Measurements from ENCODE around the gene MLXIP.

MLXIP gene

GRCh38 chr12:122082621-122083356 is 4.2 kb downstream of the MLXIP start:
- Histone ChIP-seq H3K4me1 (ENCODE audit: control insufficient read depth, low read depth, low read length) (peaks cover 9% of the 10 kb centered on the region), H4K5ac (ENCODE audit: low read length) (no peak overlapping the region), H3K79me1 (ENCODE audit: low read length) (peaks cover 38% of the 10 kb centered on the region), H4K8ac (ENCODE audit: low read depth, low read length) (no peak overlapping the region), H2BK5ac (ENCODE audit: low read length) (no peak overlapping the region), H3K23ac (ENCODE audit: low read length) (no peak overlapping the region), H3K9ac (ENCODE audit: low read length) (no peak overlapping the region), H3K36me3 (ENCODE audit: control insufficient read depth, insufficient read depth, low read length) (peaks cover 5% of the 10 kb centered on the region), H3K18ac (ENCODE audit: low read length) (no peak overlapping the region), H2BK120ac (ENCODE audit: low read depth, low read length) (no peak overlapping the region), H3K4me2 (ENCODE audit: low read length) (no peak overlapping the region), H3K56ac (ENCODE audit: low read length) (no peak overlapping the region), H3K79me2 (ENCODE audit: control insufficient read depth, insufficient read depth, low read length) (peaks cover 53% of the 10 kb centered on the region), H2BK15ac (replicated peaks; ENCODE audit: low read depth) (no peak overlapping the region), H2AK5ac (ENCODE audit: low read length) (no peak overlapping the region), H3K27me3 (ENCODE audit: insufficient read depth, low read length, poor library complexity) (no peaks in the 10 kb centered on the region), H3K4me3 (ENCODE audit: low read length) (no peak overlapping the region), H3K27ac (ENCODE audit: low read depth, low read length) (no peak overlapping the region), H3K4ac (ENCODE audit: low read depth, low read length) (no peak overlapping the region)
- peak; percentile 69 for DNase-seq
- WGBS (ENCODE audit: extremely low coverage, insufficient coverage, low lambda C conversion rate): no CpG with 5 or more reads among the region's 6 CpGs

- Histone ChIP-seq H3K27me3 (ENCODE audit: insufficient read depth, low read length, poor library complexity) (no peaks in the 10 kb centered on the region), H3K56ac (ENCODE audit: low read length) (no peak overlapping the region), H3K79me2 (ENCODE audit: control insufficient read depth, insufficient read depth, low read length) (peaks cover 49% of the 10 kb centered on the region), H4K8ac (ENCODE audit: low read depth, low read length) (no peak overlapping the region), H2BK120ac (ENCODE audit: low read depth, low read length) (no peak overlapping the region), H2BK5ac (ENCODE audit: low read length) (no peak overlapping the region), H3K36me3 (ENCODE audit: control insufficient read depth, insufficient read depth, low read length) (peaks cover 5% of the 10 kb centered on the region), H3K4me3 (ENCODE audit: low read length) (no peak overlapping the region), H3K23ac (ENCODE audit: low read length) (no peak overlapping the region), H3K79me1 (ENCODE audit: low read length) (peaks cover 34% of the 10 kb centered on the region), H3K4me2 (ENCODE audit: low read length) (no peak overlapping the region), H2BK15ac (replicated peaks; ENCODE audit: low read depth) (no peak overlapping the region), H4K5ac (ENCODE audit: low read length) (no peak overlapping the region), H3K18ac (ENCODE audit: low read length) (no peak overlapping the region), H3K27ac (ENCODE audit: low read depth, low read length) (no peak overlapping the region), H3K4me1 (ENCODE audit: control insufficient read depth, low read depth, low read length) (peaks cover 9% of the 10 kb centered on the region), H3K4ac (ENCODE audit: low read depth, low read length) (no peak overlapping the region), H3K9ac (ENCODE audit: low read length) (no peak overlapping the region), H2AK5ac (ENCODE audit: low read length) (no peak overlapping the region)
- WGBS (ENCODE audit: extremely low coverage, insufficient coverage, low lambda C conversion rate): no CpG with 5 or more reads among the region's 13 CpGs
- DNase-seq: no peak
Observed at GRCh38 chr12:122084857-122085405, 6.4 kb downstream of the MLXIP start.

GRCh38 chr12:122085591-122085990 is 7.0 kb downstream of the MLXIP start:
- Histone ChIP-seq H2AK5ac (ENCODE audit: low read length) (no peak overlapping the region), H3K36me3 (ENCODE audit: control insufficient read depth, insufficient read depth, low read length) (peaks cover 5% of the 10 kb centered on the region), H3K56ac (ENCODE audit: low read length) (no peak overlapping the region), H3K27me3 (ENCODE audit: insufficient read depth, low read length, poor library complexity) (no peaks in the 10 kb centered on the region), H3K23ac (ENCODE audit: low read length) (no peak overlapping the region), H2BK5ac (ENCODE audit: low read length) (no peak overlapping the region), H3K27ac (ENCODE audit: low read depth, low read length) (no peak overlapping the region), H3K79me1 (ENCODE audit: low read length) (peaks cover 30% of the 10 kb centered on the region), H2BK120ac (ENCODE audit: low read depth, low read length) (no peak overlapping the region), H3K4me1 (ENCODE audit: control insufficient read depth, low read depth, low read length) (peaks cover 7% of the 10 kb centered on the region), H3K4ac (ENCODE audit: low read depth, low read length) (no peak overlapping the region), H3K79me2 (ENCODE audit: control insufficient read depth, insufficient read depth, low read length) (peaks cover 43% of the 10 kb centered on the region), H3K9ac (ENCODE audit: low read length) (no peak overlapping the region), H4K5ac (ENCODE audit: low read length) (no peak overlapping the region), H4K8ac (ENCODE audit: low read depth, low read length) (no peak overlapping the region), H3K18ac (ENCODE audit: low read length) (no peak overlapping the region), H2BK15ac (replicated peaks; ENCODE audit: low read depth) (no peak overlapping the region), H3K4me2 (ENCODE audit: low read length) (no peak overlapping the region), H3K4me3 (ENCODE audit: low read length) (no peak overlapping the region)
- DNase-seq: no peak
- no CpG with 5 or more reads among the region's 5 CpGs for WGBS (ENCODE audit: extremely low coverage, insufficient coverage, low lambda C conversion rate)

- H3K79me2 ChIP-seq (ENCODE audit: control insufficient read depth, insufficient read depth, low read length): peaks cover 41% of the 10 kb centered on the region
- H4K5ac ChIP-seq (ENCODE audit: low read length): no peak overlapping the region
- H3K27me3 ChIP-seq (ENCODE audit: insufficient read depth, low read length, poor library complexity): no peaks in the 10 kb centered on the region
- H3K4ac ChIP-seq (ENCODE audit: low read depth, low read length): no peak overlapping the region
- H3K9ac ChIP-seq (ENCODE audit: low read length): no peak overlapping the region
- no peak overlapping the region for H2BK120ac ChIP-seq (ENCODE audit: low read depth, low read length)
- H3K4me1 ChIP-seq (ENCODE audit: control insufficient read depth, low read depth, low read length): peaks cover 7% of the 10 kb centered on the region
- no peak overlapping the region for H3K4me2 ChIP-seq (ENCODE audit: low read length)
- peaks cover 31% of the 10 kb centered on the region for H3K79me1 ChIP-seq (ENCODE audit: low read length)
- H3K4me3 ChIP-seq (ENCODE audit: low read length): no peak overlapping the region
- H2BK5ac ChIP-seq (ENCODE audit: low read length): no peak overlapping the region
- H4K8ac ChIP-seq (ENCODE audit: low read depth, low read length): no peak overlapping the region
- H2BK15ac ChIP-seq (replicated peaks; ENCODE audit: low read depth): no peak overlapping the region
- H3K36me3 ChIP-seq (ENCODE audit: control insufficient read depth, insufficient read depth, low read length): peaks cover 5% of the 10 kb centered on the region
- H3K18ac ChIP-seq (ENCODE audit: low read length): no peak overlapping the region
- H3K23ac ChIP-seq (ENCODE audit: low read length): no peak overlapping the region
- no CpG with 5 or more reads among the region's 8 CpGs for WGBS (ENCODE audit: extremely low coverage, insufficient coverage, low lambda C conversion rate)
- H3K56ac ChIP-seq (ENCODE audit: low read length): no peak overlapping the region
- H3K27ac ChIP-seq (ENCODE audit: low read depth, low read length): no peak overlapping the region
- DNase-seq: no peak
- no peak overlapping the region for H2AK5ac ChIP-seq (ENCODE audit: low read length)
Observed at GRCh38 chr12:122086116-122086515, 7.6 kb downstream of the MLXIP start.

GRCh38 chr12:122086641-122087285 is 8.2 kb downstream of the MLXIP start:
- H3K79me1 ChIP-seq (ENCODE audit: low read length): peaks cover 28% of the 10 kb centered on the region
- H3K27me3 ChIP-seq (ENCODE audit: insufficient read depth, low read length, poor library complexity): no peaks in the 10 kb centered on the region
- H3K4me2 ChIP-seq (ENCODE audit: low read length): no peak overlapping the region
- H4K8ac ChIP-seq (ENCODE audit: low read depth, low read length): no peak overlapping the region
- H3K4me3 ChIP-seq (ENCODE audit: low read length): no peak overlapping the region
- no peak overlapping the region for H3K56ac ChIP-seq (ENCODE audit: low read length)
- DNase-seq: no peak
- no peak overlapping the region for H3K23ac ChIP-seq (ENCODE audit: low read length)
- peaks cover 5% of the 10 kb centered on the region for H3K36me3 ChIP-seq (ENCODE audit: control insufficient read depth, insufficient read depth, low read length)
- H2BK120ac ChIP-seq (ENCODE audit: low read depth, low read length): no peak overlapping the region
- H3K27ac ChIP-seq (ENCODE audit: low read depth, low read length): no peak overlapping the region
- no peak overlapping the region for H3K4ac ChIP-seq (ENCODE audit: low read depth, low read length)
- H3K79me2 ChIP-seq (ENCODE audit: control insufficient read depth, insufficient read depth, low read length): peaks cover 37% of the 10 kb centered on the region
- no peak overlapping the region for H2BK5ac ChIP-seq (ENCODE audit: low read length)
- no peak overlapping the region for H3K18ac ChIP-seq (ENCODE audit: low read length)
- no peak overlapping the region for H2BK15ac ChIP-seq (replicated peaks; ENCODE audit: low read depth)
- no peak overlapping the region for H4K5ac ChIP-seq (ENCODE audit: low read length)
- WGBS (ENCODE audit: extremely low coverage, insufficient coverage, low lambda C conversion rate): no CpG with 5 or more reads among the region's 18 CpGs
- no peak overlapping the region for H3K9ac ChIP-seq (ENCODE audit: low read length)
- no peak overlapping the region for H2AK5ac ChIP-seq (ENCODE audit: low read length)
- peaks cover 5% of the 10 kb centered on the region for H3K4me1 ChIP-seq (ENCODE audit: control insufficient read depth, low read depth, low read length)

Data from mesendoderm (in vitro differentiated cells).